Fibroblast of villous mesenchyme (primary cell): ENCODE results near the gene IFNGR2. TPM values are rescaled to one million over a fixed set of nuclear protein-coding genes. Genes with fewer than 3 reads are reported as not detected.
"Not testable (repeated sequence)": the region's sequence is repeated elsewhere in the genome, so short reads cannot be mapped to it uniquely, and the experiment has no call there.

Experiments
- DNase-seq: peaks from one replicate; pipeline ENCODE4 v3.0.0-alpha.2; 2010; ENCODE audit warnings: low read depth
- H3K4me3 ChIP-seq: 2 replicates; pipeline ENCODE4 v1.5.1; 2011; ENCODE audit warnings: low read depth, mild to moderate bottlenecking, low read length
- total RNA-seq: library from RNA; depleted of rRNA; stranded (reverse); fragments of >200 nt; gene quantifications from 2 replicates; pipeline ENCODE4 v1.2.3, GENCODE V29; 2012
- TF ChIP-seq, protein P1 (sequence below): IDR thresholded peaks from 2 replicates; pipeline ENCODE4 v1.5.1; 2012; ENCODE audit warnings: low read depth, mild to moderate bottlenecking, low read length; ENCODE audit not compliant: insufficient read depth

Gene IFNGR2
- total RNA-seq, 1 donor = 69.1 TPM

DNA sequence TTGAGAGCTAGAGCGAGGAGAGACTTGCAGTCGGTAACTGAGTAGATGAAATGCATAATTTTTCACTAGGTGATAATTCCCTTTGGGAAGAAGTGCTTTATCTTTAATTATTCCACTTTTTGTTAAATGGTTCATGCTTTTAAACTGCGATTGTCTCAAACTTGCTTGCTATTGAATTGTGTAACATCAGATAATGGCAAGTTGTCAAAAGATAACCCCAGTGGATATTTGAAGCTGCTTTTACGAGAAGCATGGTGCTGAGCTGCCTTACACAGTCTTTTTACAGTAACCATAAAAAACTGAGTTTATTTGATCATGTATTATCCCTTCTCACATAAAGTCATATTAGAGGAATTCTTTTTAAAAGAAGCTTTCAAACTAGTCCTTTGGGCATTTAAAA is 46.4 kb downstream of the IFNGR2 start:
- TF ChIP-seq, protein P1, sequence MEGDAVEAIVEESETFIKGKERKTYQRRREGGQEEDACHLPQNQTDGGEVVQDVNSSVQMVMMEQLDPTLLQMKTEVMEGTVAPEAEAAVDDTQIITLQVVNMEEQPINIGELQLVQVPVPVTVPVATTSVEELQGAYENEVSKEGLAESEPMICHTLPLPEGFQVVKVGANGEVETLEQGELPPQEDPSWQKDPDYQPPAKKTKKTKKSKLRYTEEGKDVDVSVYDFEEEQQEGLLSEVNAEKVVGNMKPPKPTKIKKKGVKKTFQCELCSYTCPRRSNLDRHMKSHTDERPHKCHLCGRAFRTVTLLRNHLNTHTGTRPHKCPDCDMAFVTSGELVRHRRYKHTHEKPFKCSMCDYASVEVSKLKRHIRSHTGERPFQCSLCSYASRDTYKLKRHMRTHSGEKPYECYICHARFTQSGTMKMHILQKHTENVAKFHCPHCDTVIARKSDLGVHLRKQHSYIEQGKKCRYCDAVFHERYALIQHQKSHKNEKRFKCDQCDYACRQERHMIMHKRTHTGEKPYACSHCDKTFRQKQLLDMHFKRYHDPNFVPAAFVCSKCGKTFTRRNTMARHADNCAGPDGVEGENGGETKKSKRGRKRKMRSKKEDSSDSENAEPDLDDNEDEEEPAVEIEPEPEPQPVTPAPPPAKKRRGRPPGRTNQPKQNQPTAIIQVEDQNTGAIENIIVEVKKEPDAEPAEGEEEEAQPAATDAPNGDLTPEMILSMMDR = no peak
- H3K4me3 ChIP-seq = no peak overlapping the region
- DNase-seq = peak; percentile 69

DNA sequence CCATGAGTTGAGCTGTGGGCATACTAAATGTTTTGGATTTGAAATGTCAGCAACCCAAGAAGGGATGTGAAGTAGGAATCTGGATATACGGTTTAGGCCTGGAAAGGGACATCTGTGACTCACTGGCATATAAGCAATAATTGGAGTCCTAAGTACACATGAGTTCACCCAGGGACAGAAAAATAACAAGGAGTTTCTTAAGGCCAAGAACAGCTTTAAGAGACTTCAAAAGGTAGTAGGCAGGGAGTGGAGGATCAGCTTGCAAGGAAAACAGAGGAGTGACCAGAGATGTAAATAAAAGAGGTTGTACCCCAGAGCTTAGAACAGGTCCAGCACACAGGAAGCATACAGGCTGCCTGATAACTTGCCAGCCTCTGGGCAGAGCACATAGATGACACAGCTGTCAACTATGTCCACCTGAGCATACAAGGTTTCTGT is 48.4 kb downstream of the IFNGR2 start:
- H3K4me3 ChIP-seq = no peak overlapping the region
- no peak for DNase-seq
- TF ChIP-seq, protein P1 = no peak

- TF ChIP-seq, protein P1 = no peak
- DNase-seq = no peak
- no peak overlapping the region for H3K4me3 ChIP-seq
Measured at GRCh38 chr21:33452362-33452761, 49.1 kb downstream of the IFNGR2 start.

DNA sequence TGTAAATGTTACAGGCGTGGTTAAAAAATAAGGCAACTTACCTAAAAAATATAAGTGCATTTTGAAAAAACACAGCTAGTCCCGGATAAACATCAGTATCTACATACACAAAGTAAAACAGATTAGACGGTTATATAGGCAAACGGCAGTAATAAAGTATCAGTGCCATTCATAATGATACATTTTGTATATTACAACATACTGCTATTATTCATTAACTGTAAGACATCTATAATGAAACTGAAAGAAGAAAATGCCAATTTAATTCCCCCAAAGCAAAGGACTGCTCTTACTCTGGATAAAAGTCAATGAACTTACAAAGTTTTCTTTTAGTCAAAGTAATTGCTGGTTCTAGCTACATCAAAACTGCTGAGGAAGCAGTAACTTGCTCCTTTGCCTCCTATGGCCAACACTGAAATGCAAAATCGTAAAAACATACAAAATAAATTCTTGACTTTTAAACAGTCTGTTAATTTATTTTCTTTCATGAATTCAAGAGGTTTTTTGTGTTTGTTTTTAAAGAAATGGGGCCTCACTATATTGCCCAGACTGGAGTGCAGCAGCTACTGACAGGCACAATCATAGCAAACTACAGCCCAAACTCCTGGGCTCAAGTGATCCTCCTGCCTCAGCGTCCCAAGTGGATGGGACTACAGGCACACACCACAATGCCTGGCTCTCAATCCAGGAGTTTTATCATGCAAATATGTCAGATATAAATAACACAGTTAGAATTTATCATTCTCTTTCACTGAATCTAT is 52.7 kb downstream of the IFNGR2 start:
- DNase-seq = no peak
- H3K4me3 ChIP-seq = no peak overlapping the region
- TF ChIP-seq, protein P1 = no peak

DNA sequence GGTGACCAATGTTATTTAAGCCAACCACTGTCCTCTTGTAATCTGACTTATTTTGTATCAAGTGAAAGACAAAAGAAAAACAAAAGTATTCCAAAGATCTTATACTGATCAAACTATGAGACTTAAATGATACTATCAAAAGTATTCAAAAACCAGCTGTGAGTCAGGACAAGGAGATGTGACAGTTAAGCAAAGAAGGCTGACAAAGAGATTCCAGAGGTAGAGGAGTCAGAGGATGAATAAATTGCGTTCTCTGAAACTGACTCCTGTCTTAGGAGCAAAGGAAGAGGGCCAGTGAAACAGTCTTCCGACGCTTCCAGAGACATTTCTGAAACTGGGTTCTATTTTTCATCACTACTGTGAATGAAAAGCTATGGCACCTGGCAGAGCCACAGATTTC is 55.6 kb downstream of the IFNGR2 start:
- no peak overlapping the region for H3K4me3 ChIP-seq
- DNase-seq = no peak
- TF ChIP-seq, protein P1 = no peak

- DNase-seq = no peak
- H3K4me3 ChIP-seq = no peak overlapping the region
- TF ChIP-seq, protein P1 = no peak
Measured at GRCh38 chr21:33461538-33462250, 58.5 kb downstream of the IFNGR2 start.

GRCh38 chr21:33469183-33469582 is 66.0 kb downstream of the IFNGR2 start:
- DNase-seq, H3K4me3 ChIP-seq: not testable (repeated sequence)
